ENCODE results near the gene ADGRL4. TPM values are rescaled to one million over a fixed set of nuclear protein-coding genes. Genes with fewer than 3 reads are reported as not detected.
"Not testable (repeated sequence)": the region's sequence is repeated elsewhere in the genome, so short reads cannot be mapped to it uniquely, and the experiment has no call there.

Gene ADGRL4
- total RNA-seq, 2 experiments from 2014 or later = not detected

DNA sequence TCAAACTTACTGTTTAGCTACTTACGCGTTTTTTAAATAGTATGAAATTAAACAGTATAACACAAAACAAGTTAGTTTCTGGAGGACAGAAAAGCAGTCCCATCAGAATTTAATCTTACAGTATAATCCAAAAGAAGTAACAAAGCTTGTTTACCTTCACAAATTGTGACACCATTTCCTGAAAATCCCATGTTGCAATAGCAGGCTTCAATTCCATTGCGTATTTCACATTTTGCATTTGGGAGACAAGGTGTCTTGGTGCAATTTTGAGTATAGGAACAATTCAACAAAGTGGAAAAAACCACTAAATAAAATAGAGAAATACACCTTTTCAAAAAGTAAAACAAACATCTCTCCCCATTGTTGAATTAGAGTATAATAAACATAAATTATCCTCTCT lies 1.6 kb downstream of the ADGRL4 start:
- Mint-ChIP-seq H3K36me3 (ENCODE audit: low read depth) (no peaks in the 10 kb centered on the region), H3K27ac (no peak overlapping the region), H3K27me3 (ENCODE audit: low read depth) (peaks cover 11% of the 10 kb centered on the region), H3K4me3 (no peak overlapping the region), H3K4me1 (ENCODE audit: low read depth) (no peaks in the 10 kb centered on the region), H3K9me3 (no peaks in the 10 kb centered on the region)
- DNase-seq = no peak
- CTCF ChIA-PET = no interaction called here
- intact Hi-C loops (cut with micrococcal nuclease) = no loop called here

DNA sequence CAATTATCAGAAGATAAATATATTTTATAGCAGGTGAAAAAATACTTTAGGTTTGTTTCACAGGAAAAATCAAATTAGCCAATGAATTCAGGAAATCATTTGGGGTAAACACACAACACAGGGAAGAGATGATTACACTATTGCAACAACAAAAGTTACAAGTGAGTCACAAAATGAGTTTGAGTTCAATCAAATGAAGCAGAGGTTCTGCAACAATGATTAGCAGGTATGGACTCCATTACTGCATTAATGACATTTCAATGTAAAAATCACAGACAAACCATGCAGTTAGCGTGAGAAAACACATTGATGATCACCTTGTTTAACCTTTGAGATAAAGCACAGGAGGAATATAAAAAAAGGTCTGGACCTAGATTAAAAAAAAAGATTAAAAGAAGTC lies 9.7 kb downstream of the ADGRL4 start:
- CTCF ChIA-PET = no interaction called here
- Mint-ChIP-seq H3K9me3 (no peaks in the 10 kb centered on the region), H3K4me1 (ENCODE audit: low read depth) (no peaks in the 10 kb centered on the region), H3K27ac (no peak overlapping the region), H3K36me3 (ENCODE audit: low read depth) (no peaks in the 10 kb centered on the region), H3K4me3 (no peak overlapping the region), H3K27me3 (ENCODE audit: low read depth) (no peaks in the 10 kb centered on the region)
- intact Hi-C loops (cut with micrococcal nuclease) = no loop called here
- no peak for DNase-seq

DNA sequence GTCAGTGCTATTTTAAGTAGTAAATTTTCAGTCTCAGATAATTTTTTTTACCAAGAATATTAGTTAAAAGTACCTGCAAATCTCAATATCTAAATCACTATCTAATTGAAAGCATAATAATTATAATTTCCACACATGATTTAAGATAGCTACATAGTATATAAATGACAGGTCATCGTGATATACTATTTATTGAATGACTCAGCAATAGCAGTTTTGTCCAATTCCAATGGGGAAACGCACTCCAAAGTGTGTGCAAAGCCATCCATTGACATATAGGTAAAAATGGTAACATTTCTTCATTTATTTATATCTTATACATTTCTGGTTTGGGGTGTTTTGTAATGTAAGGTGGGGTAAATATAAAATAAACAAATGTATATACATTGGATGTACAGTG lies 19.5 kb downstream of the ADGRL4 start:
- Mint-ChIP-seq H3K9me3 (peaks cover 5% of the 10 kb centered on the region), H3K4me1 (ENCODE audit: low read depth) (no peaks in the 10 kb centered on the region), H3K27ac (no peak overlapping the region), H3K4me3 (no peak overlapping the region), H3K27me3 (ENCODE audit: low read depth) (no peaks in the 10 kb centered on the region), H3K36me3 (ENCODE audit: low read depth) (no peaks in the 10 kb centered on the region)
- no peak for DNase-seq
- CTCF ChIA-PET = no interaction called here
- intact Hi-C loops (cut with micrococcal nuclease) = no loop called here

DNA sequence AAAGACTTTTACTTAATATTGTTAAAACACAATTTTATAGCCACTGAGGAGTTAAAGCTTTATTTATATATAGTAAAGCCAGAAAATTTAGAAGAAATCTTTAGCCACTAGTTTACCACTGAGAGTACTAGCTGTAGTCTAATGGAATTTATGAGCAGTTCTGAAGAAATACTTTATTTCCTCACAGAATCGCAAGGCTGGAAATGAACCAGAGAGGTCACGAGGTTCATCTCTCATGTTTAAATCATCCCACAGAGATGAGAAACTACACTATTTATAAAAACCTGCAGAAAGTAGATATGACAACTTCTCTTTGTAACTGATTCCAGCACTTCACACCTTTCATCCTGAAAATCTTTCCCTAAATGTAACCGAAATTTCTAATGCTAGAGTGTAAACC lies 26.0 kb downstream of the ADGRL4 start:
- no peak for DNase-seq
- Mint-ChIP-seq H3K4me1 (ENCODE audit: low read depth) (no peaks in the 10 kb centered on the region), H3K4me3 (no peak overlapping the region), H3K9me3 (peaks cover 4% of the 10 kb centered on the region), H3K27me3 (ENCODE audit: low read depth) (no peaks in the 10 kb centered on the region), H3K36me3 (ENCODE audit: low read depth) (no peaks in the 10 kb centered on the region), H3K27ac (no peak overlapping the region)
- intact Hi-C loops (cut with micrococcal nuclease) = no loop called here
- CTCF ChIA-PET = no interaction called here

DNA sequence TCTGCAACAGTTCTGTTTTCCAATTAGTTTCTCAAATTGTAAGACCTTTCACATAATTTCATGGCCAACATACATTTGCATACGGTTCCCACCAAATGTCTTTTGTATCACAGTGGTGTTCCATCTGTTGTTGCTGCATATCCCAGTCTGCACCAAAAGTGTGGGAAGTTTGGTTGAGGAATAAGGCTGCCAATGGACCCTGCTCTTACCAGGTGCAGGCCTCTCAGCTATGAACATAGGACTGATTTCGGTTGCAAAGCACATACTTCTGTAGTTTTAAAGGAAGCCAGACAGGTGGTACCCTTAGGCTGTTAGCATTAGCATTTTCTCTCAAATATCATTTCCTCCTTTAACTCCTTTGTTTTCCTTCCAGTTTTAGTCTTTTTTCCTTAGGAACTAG lies 33.8 kb downstream of the ADGRL4 start:
- Mint-ChIP-seq H3K27ac (no peak overlapping the region), H3K27me3 (ENCODE audit: low read depth) (no peaks in the 10 kb centered on the region), H3K4me3 (no peak overlapping the region), H3K4me1 (ENCODE audit: low read depth) (no peaks in the 10 kb centered on the region), H3K36me3 (ENCODE audit: low read depth) (no peaks in the 10 kb centered on the region), H3K9me3 (peaks cover 3% of the 10 kb centered on the region)
- DNase-seq = no peak
- CTCF ChIA-PET = no interaction called here
- intact Hi-C loops (cut with micrococcal nuclease) = no loop called here

DNA sequence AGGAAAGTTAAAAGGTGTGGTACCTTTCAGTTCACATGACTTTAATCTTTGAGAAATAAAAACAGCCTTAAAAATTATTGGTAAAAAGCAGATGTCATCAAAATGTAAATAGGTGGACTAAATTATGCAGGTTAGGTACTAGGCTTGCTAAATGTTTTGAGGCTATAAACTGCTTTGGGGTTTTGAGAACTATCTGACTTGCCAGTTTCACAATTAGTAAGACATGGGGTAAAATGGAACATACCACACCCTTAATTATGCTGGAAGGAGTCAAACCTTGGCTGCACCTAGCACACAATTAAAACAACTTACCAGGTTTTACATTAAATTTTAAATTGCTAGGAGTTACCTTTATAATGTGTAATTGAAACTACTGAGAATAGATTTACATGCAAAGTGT lies 39.4 kb downstream of the ADGRL4 start:
- H3K36me3 Mint-ChIP-seq (ENCODE audit: low read depth) = not testable (repeated sequence)

DNA sequence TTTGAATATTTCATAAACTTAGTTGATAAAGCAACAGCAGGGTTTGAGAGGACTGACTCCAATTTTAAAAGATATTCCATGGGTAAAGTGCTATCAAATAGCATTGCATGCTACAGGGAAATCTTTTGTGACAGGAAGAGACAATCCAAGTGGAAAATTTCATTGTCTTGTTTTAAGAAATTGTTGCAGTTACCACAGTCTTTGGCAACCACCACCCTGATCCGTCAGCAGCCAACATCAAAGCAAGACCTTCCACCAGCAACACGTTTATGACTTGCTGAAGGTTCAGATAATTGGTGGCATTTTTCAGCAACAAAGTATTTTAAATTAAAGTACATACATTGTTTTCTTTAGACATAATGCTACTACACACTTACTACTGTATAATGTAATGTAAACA lies 47.8 kb downstream of the ADGRL4 start:
- Mint-ChIP-seq H3K36me3 (ENCODE audit: low read depth) (no peaks in the 10 kb centered on the region), H3K4me1 (ENCODE audit: low read depth) (no peaks in the 10 kb centered on the region), H3K4me3 (no peak overlapping the region), H3K27me3 (ENCODE audit: low read depth) (no peaks in the 10 kb centered on the region), H3K9me3 (peaks cover 2% of the 10 kb centered on the region), H3K27ac (no peak overlapping the region)
- DNase-seq = no peak
- intact Hi-C loops (cut with micrococcal nuclease) = no loop called here
- CTCF ChIA-PET = no interaction called here

More for the DNA sequence above, 39.4 kb downstream of the ADGRL4 start:
- DNase-seq; CTCF ChIA-PET; intact Hi-C loops (cut with micrococcal nuclease); H3K4me3 Mint-ChIP-seq; H3K27me3 Mint-ChIP-seq (ENCODE audit: low read depth); H3K4me1 Mint-ChIP-seq (ENCODE audit: low read depth); H3K27ac Mint-ChIP-seq: not testable (repeated sequence)
- H3K9me3 Mint-ChIP-seq = peaks cover 11% of the 10 kb centered on the region

DNA sequence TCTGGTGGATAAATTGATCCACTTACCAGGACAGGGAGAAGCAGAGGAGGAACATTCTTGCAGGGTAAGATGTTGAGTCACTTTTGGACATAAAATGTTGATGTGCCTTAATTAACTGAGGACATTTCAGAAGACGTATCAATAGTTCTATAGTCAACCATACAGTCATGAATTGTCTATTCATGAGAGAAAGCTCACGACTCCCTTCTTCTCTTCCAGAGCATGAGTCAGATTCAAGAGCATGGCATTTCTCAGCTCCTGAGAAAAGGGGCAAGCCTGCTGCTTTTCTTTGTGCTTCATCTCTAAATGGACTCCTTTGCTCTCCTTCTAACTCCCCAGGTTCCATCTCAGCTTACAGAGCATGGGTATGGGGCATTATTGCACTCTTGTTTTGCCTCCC lies 55.7 kb downstream of the ADGRL4 start:
- Mint-ChIP-seq H3K27me3 (ENCODE audit: low read depth) (no peaks in the 10 kb centered on the region), H3K27ac (no peak overlapping the region), H3K4me3 (no peak overlapping the region), H3K9me3 (no peaks in the 10 kb centered on the region), H3K36me3 (ENCODE audit: low read depth) (no peaks in the 10 kb centered on the region), H3K4me1 (ENCODE audit: low read depth) (no peaks in the 10 kb centered on the region)
- intact Hi-C loops (cut with micrococcal nuclease) = no loop called here
- DNase-seq = no peak
- CTCF ChIA-PET = no interaction called here

DNA sequence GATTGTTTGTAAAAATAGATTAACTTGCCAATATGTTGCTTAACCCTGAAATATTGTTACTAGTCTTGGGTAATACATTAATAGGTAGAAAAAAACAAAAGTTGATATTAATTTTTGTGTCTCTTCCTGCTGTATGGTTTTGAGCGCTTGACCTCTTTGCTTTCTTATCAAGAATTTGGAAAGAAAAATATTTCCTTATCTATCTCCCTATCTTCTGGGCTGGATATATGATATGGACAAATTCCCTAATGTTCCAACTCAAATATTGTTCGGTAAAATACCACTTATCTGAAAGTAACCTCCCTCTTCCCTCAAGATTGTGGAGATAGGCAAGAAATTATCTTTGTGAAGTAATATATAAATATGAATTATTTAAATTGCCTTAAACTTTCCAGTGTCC lies 57.3 kb downstream of the ADGRL4 start:
- CTCF ChIA-PET = no interaction called here
- H3K4me3 Mint-ChIP-seq = no peak overlapping the region
- no peak for DNase-seq
- H3K27me3 Mint-ChIP-seq (ENCODE audit: low read depth) = no peaks in the 10 kb centered on the region
- intact Hi-C loops (cut with micrococcal nuclease) = no loop called here
- H3K9me3 Mint-ChIP-seq = no peaks in the 10 kb centered on the region
- no peaks in the 10 kb centered on the region for H3K36me3 Mint-ChIP-seq (ENCODE audit: low read depth)
- H3K27ac Mint-ChIP-seq = no peak overlapping the region
- H3K4me1 Mint-ChIP-seq (ENCODE audit: low read depth) = no peaks in the 10 kb centered on the region

DNA sequence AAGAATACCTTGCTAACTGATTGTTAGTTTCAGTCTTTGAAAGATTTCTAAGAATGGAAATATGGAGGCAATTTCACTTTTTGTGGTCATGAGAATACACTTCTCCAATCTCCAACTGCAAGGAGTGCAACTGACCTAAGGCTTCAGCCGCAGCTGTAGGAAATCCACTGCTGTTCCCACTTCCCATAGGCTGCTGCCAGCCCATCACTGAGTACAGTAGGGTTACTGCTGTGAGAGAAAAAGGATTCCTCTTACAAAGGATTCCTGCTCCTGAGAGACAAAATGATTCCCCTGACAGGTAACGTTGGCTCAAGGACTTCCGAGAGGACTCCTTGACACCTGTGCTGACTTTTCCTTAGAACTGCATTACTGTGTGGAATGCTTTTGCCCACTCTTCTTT lies 87.4 kb downstream of the ADGRL4 start:
- no peak for DNase-seq
- Mint-ChIP-seq H3K9me3 (no peaks in the 10 kb centered on the region), H3K4me3 (no peak overlapping the region), H3K27me3 (ENCODE audit: low read depth) (no peaks in the 10 kb centered on the region), H3K4me1 (ENCODE audit: low read depth) (no peaks in the 10 kb centered on the region), H3K27ac (no peak overlapping the region), H3K36me3 (ENCODE audit: low read depth) (no peaks in the 10 kb centered on the region)
- intact Hi-C loops (cut with micrococcal nuclease) = no loop called here
- CTCF ChIA-PET = no interaction called here

DNA sequence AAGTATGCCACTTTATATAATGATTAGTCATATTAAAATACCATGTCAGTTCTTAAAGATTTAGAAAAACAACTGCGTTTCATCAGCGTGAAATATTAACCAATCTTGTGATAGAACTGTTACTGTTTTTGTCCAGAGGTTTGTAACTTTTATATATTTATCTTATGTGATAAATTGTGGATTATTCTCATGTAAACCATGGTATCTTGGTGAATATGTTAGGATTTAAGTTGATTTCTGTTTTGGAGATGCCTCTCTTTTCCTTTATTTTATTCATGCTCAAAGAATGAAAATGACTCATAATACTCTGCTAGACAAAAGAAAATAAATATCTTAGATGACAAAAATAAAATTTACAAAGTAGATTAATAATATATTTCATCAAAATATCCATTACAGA lies 88.4 kb downstream of the ADGRL4 start:
- Mint-ChIP-seq H3K4me1 (ENCODE audit: low read depth) (no peaks in the 10 kb centered on the region), H3K27ac (no peak overlapping the region), H3K9me3 (no peaks in the 10 kb centered on the region), H3K4me3 (no peak overlapping the region), H3K27me3 (ENCODE audit: low read depth) (no peaks in the 10 kb centered on the region), H3K36me3 (ENCODE audit: low read depth) (no peaks in the 10 kb centered on the region)
- CTCF ChIA-PET = no interaction called here
- no peak for DNase-seq
- intact Hi-C loops (cut with micrococcal nuclease) = no loop called here

DNA sequence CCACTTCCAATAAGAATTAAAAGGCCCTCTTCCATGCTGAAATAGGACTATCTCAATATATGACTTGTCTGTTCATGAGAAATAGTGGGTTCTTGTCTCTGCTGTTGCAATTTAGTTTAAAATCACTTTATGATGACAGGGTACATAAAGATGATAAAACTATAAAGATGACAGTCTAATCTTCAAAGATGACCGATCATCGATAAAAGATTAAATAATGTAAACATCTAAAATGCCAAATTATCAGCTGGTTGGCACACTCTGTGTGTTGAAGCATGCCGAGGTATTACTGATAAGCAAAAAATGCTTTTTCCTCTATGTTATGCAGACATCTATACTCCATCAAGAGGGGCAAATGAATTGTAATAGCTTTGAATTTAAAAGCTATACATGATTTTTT lies 89.5 kb downstream of the ADGRL4 start:
- Mint-ChIP-seq H3K4me1 (ENCODE audit: low read depth) (no peaks in the 10 kb centered on the region), H3K27me3 (ENCODE audit: low read depth) (no peaks in the 10 kb centered on the region)
- intact Hi-C loops (cut with micrococcal nuclease) = no loop called here

DNA sequence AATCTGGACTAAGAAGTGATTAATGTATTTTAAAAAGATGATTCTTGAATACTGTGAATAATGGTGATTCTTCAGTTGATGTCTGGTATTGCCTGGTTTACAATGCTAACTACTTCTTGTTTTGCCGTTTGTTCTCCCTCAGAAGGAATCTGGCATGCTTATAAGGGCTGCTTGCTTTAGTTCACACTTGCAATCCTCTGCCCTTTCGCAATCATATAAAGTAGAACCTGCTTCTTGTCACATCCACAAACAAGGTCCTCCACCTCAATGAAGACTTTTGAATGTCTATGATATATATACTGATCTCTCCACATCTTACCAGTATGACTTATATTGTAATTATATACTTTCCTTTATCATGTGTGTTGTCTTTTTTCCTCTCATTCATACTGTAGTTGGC lies 92.6 kb downstream of the ADGRL4 start:
- no peaks in the 10 kb centered on the region for H3K4me1 Mint-ChIP-seq (ENCODE audit: low read depth)
- CTCF ChIA-PET = no interaction called here
- H3K36me3 Mint-ChIP-seq (ENCODE audit: low read depth) = no peaks in the 10 kb centered on the region
- DNase-seq = no peak
- no peak overlapping the region for H3K27ac Mint-ChIP-seq
- H3K27me3 Mint-ChIP-seq (ENCODE audit: low read depth) = no peaks in the 10 kb centered on the region
- H3K9me3 Mint-ChIP-seq = no peaks in the 10 kb centered on the region
- no peak overlapping the region for H3K4me3 Mint-ChIP-seq
- intact Hi-C loops (cut with micrococcal nuclease) = no loop called here

More for the DNA sequence above, 89.5 kb downstream of the ADGRL4 start:
- Mint-ChIP-seq H3K4me3 (no peak overlapping the region), H3K36me3 (ENCODE audit: low read depth) (no peaks in the 10 kb centered on the region), H3K9me3 (no peaks in the 10 kb centered on the region), H3K27ac (no peak overlapping the region)
- CTCF ChIA-PET = no interaction called here
- no peak for DNase-seq

Measured in activated naive CD4-positive, alpha-beta T cell treated with anti-CD3 and anti-CD28 coated beads for 36 hours (primary cell).